Measurements from ENCODE around the gene LSM2.
A peak's percentile ranks its signal among the peaks of the same experiment; 100 is the strongest.
"Not testable (repeated sequence)": the region's sequence is repeated elsewhere in the genome, so short reads cannot be mapped to it uniquely, and the experiment has no call there.

The LSM2 gene

GRCh38 chr6:31825553-31825952, 18.8 kb upstream of the LSM2 start:
- peaks cover 22% of the 10 kb centered on the region for H3K79me2 ChIP-seq (ENCODE audit: low read length)
- H3K27ac ChIP-seq (ENCODE audit: low read length), result no peak overlapping the region
- H3F3A ChIP-seq (ENCODE audit: insufficient read depth, low read length), result peaks cover 34% of the 10 kb centered on the region
- TF ChIP-seq, protein P1, sequence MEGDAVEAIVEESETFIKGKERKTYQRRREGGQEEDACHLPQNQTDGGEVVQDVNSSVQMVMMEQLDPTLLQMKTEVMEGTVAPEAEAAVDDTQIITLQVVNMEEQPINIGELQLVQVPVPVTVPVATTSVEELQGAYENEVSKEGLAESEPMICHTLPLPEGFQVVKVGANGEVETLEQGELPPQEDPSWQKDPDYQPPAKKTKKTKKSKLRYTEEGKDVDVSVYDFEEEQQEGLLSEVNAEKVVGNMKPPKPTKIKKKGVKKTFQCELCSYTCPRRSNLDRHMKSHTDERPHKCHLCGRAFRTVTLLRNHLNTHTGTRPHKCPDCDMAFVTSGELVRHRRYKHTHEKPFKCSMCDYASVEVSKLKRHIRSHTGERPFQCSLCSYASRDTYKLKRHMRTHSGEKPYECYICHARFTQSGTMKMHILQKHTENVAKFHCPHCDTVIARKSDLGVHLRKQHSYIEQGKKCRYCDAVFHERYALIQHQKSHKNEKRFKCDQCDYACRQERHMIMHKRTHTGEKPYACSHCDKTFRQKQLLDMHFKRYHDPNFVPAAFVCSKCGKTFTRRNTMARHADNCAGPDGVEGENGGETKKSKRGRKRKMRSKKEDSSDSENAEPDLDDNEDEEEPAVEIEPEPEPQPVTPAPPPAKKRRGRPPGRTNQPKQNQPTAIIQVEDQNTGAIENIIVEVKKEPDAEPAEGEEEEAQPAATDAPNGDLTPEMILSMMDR (IDR thresholded peaks at IDR 0.05; ENCODE audit: low read length), result no peak
- TF ChIP-seq EZH2 (optimal IDR thresholded peaks at IDR 0.05; ENCODE audit: low read depth, low read length), result no peak
- TF ChIP-seq EZH2phosphoT487 (IDR thresholded peaks at IDR 0.05; ENCODE audit: low read length), result no peak
- no peaks in the 10 kb centered on the region for H3K36me3 ChIP-seq (replicated peaks; ENCODE audit: insufficient read depth, low read length)
- no peak overlapping the region for H3K4me3 ChIP-seq (ENCODE audit: low read length)
- H3K9ac ChIP-seq (ENCODE audit: low read length), result no peak overlapping the region
- H3K27me3 ChIP-seq (replicated peaks; ENCODE audit: insufficient read depth, low read length), result no peaks in the 10 kb centered on the region
- H2AFZ ChIP-seq (ENCODE audit: low read length), result no peak overlapping the region
- no peak for DNase-seq
- H3K4me1 ChIP-seq (ENCODE audit: low read length), result peaks cover 19% of the 10 kb centered on the region; the same call in 1 of the 2 replicates
- no peaks in the 10 kb centered on the region for H3K9me3 ChIP-seq (replicated peaks; ENCODE audit: insufficient read depth, low read length)
- H3K9me2 ChIP-seq (replicated peaks; ENCODE audit: insufficient read depth, low read length), result no peaks in the 10 kb centered on the region
- H4K20me1 ChIP-seq (ENCODE audit: insufficient read depth, low read length), result no peaks in the 10 kb centered on the region; the same call in 1 of the 2 replicates
- H3K4me2 ChIP-seq (ENCODE audit: low read depth, low read length), result no peak overlapping the region

- not testable (repeated sequence) for H3K9me2 ChIP-seq (replicated peaks; ENCODE audit: insufficient read depth, low read length); H3K9me3 ChIP-seq (replicated peaks; ENCODE audit: insufficient read depth, low read length); H3K27ac ChIP-seq (ENCODE audit: low read length); H2AFZ ChIP-seq (ENCODE audit: low read length); DNase-seq; H3K4me2 ChIP-seq (ENCODE audit: low read depth, low read length); H3K27me3 ChIP-seq (replicated peaks; ENCODE audit: insufficient read depth, low read length); H4K20me1 ChIP-seq (ENCODE audit: insufficient read depth, low read length); H3K4me3 ChIP-seq (ENCODE audit: low read length); H3K9ac ChIP-seq (ENCODE audit: low read length); H3K36me3 ChIP-seq (replicated peaks; ENCODE audit: insufficient read depth, low read length)
- H3K79me2 ChIP-seq (ENCODE audit: low read length), result peaks cover 11% of the 10 kb centered on the region
- H3K4me1 ChIP-seq (ENCODE audit: low read length), result peaks cover 19% of the 10 kb centered on the region; the same call in 1 of the 2 replicates
- peaks cover 25% of the 10 kb centered on the region for H3F3A ChIP-seq (ENCODE audit: insufficient read depth, low read length)
Observed at GRCh38 chr6:31823592-31824196, 16.9 kb upstream of the LSM2 start.

GRCh38 chr6:31822036-31822821, 15.5 kb upstream of the LSM2 start:
- Histone ChIP-seq H3K9me2 (replicated peaks; ENCODE audit: insufficient read depth, low read length) (no peaks in the 10 kb centered on the region), H3K9me3 (replicated peaks; ENCODE audit: insufficient read depth, low read length) (no peaks in the 10 kb centered on the region), H3F3A (ENCODE audit: insufficient read depth, low read length) (peaks cover 25% of the 10 kb centered on the region), H3K27me3 (replicated peaks; ENCODE audit: insufficient read depth, low read length) (no peaks in the 10 kb centered on the region), H3K36me3 (replicated peaks; ENCODE audit: insufficient read depth, low read length) (no peaks in the 10 kb centered on the region), H3K79me2 (ENCODE audit: low read length) (peaks cover 6% of the 10 kb centered on the region), H3K4me2 (ENCODE audit: low read depth, low read length) (peak overlapping the region; percentile 81), H3K27ac (ENCODE audit: low read length) (peak overlapping the region; percentile 96), H3K4me3 (ENCODE audit: low read length) (peak overlapping the region; percentile 93), H2AFZ (ENCODE audit: low read length) (peak overlapping the region; percentile 91), H4K20me1 (ENCODE audit: insufficient read depth, low read length) (no peaks in the 10 kb centered on the region), H3K4me1 (ENCODE audit: low read length) (peaks cover 19% of the 10 kb centered on the region; the same call in 1 of the 2 replicates), H3K9ac (ENCODE audit: low read length) (peak overlapping the region; percentile 88)
- TF ChIP-seq EZH2phosphoT487 (IDR thresholded peaks at IDR 0.05; ENCODE audit: low read length), result no peak
- TF ChIP-seq, protein P1 (IDR thresholded peaks at IDR 0.05; ENCODE audit: low read length), result no peak
- peak; percentile 86 for DNase-seq
